Pancreas (tissue), 10 donors: Measurements from ENCODE around the gene SAAL1. TPM values are rescaled to one million over a fixed set of nuclear protein-coding genes. Genes with fewer than 3 reads are reported as not detected.

Source experiments
- ATAC-seq, 4 donors: fragments of 200-7000 bp; cut with Tn5 transposase; one replicate each; pipeline versions ENCODE4 v1.8.0 to v1.9.1; 2020; ENCODE audit warnings: mild to moderate bottlenecking in 4 of 4, moderate library complexity in 4 of 4
- DNase-seq, 6 donors: peaks; one replicate each; pipeline ENCODE4 v3.0.0-alpha.2; 2020
- FAIRE-seq: peaks from 2 replicates; lab custom pipeline; 2012; peaks lifted over from hg19 to GRCh38; lab: Jason Lieb, UNC
- H3K27ac ChIP-seq, 4 donors: fragments of 200-600 bp; sonication (generic); 1 replicate in 3 of 4; 2 replicates in 1 of 4; pipeline versions ENCODE4 v1.5.0 to v1.8.0; 2020
- H3K27me3 ChIP-seq, 4 donors: fragments of 200-600 bp; one replicate each; pipeline ENCODE4 v1.8.0; 2021
- H3K36me3 ChIP-seq, 3 donors: fragments of 200-600 bp; sonication (generic) in 1 of 3; one replicate each; pipeline versions ENCODE4 v1.5.0 to v1.8.0; 2020 to 2021
- H3K4me1 ChIP-seq, 3 donors: fragments of 200-600 bp; one replicate each; pipeline ENCODE4 v1.8.0; 2021
- H3K4me3 ChIP-seq, 4 donors: fragments of 200-600 bp; sonication (generic) in 2 of 4; one replicate each; pipeline versions ENCODE4 v1.5.0 to v1.8.0; 2020 to 2021
- H3K9me3 ChIP-seq, 4 donors: fragments of 200-600 bp; one replicate each; pipeline ENCODE4 v1.8.0; 2021
- CTCF ChIP-seq, 4 donors: fragments of 200-600 bp; sonication (generic) in 3 of 4; IDR thresholded peaks; one replicate each; pipeline versions ENCODE4 v1.5.0 to v1.8.0; 2021; ENCODE audit warnings: antibody characterized with exemption in 4 of 4
- WGBS, 2 donors: extraction: QIAGEN DNeasy Blood & Tissue Kit; methylation state at CpG; one replicate each; pipeline ENCODE4 v1.1.7; 2013; 5-methylcytosine and 5-hydroxymethylcytosine counted together
- intact Hi-C, 3 donors: fragments of 100-400 bp; cut with DNase I; formaldehyde crosslinking; loops; one replicate each; pipeline versions ENCODE4 v1.11.1 to v1.14.2; 2022
- polyA plus RNA-seq, 2 donors: library from polyadenylated mRNA; stranded (reverse); fragments of 200-250 nt; gene quantifications; one replicate each; pipeline ENCODE4 v1.2.3, GENCODE V29; 2013
- total RNA-seq, 6 donors: library from RNA; stranded (reverse); fragmentation: NEBNext Ultra II Directional in 4 of 6; extraction: Animal tissue kit (Norgen Biotek cat#: 25700) in 4 of 6; gene quantifications; one replicate each; pipeline versions ENCODE4 v1.2.1 to v1.2.4, GENCODE V29; 2021 to 2023
- donor health status: healthy with polysubstance abuse.
- donor health status: DM: no; HTN: no; CAD: no; lungs with moderate emphysema.
- donor health status: DM: no; HTN: no; CAD: no.
- donor health status: control.
- donor health status: control.
- donor health status: Bipolar disorder and iron deficiency.
- donor health status: DM: yes; HTN: yes; CAD: no.
- donor health status: DM: no; HTN: no; CAD: no.
- donor health status: DM: no; HTN: no; CAD: no.
- donor health status: DM: yes; HTN: yes; CAD: no.

Gene SAAL1
- total and polyA plus RNA-seq, 8 donors, result 4.6 to 8.8 (median 5.8) TPM

- DNase-seq (peak in 5 of 6 donors; percentile 33 to 69 (median 45)), FAIRE-seq (no peak), ATAC-seq (peak; percentile 91 to 100 (median 98))
- intact Hi-C loops, result no loop called here
- TF ChIP-seq CTCF (IDR thresholded peaks at IDR 0.05), result peak; percentile 79 to 91 (median 83)
- Histone ChIP-seq H3K4me1 (no peaks in the 10 kb centered on the region), H3K4me3 (no peak overlapping the region), H3K27me3 (no peaks in the 10 kb centered on the region), H3K36me3 (no peaks in the 10 kb centered on the region), H3K27ac (no peak overlapping the region), H3K9me3 (no peaks in the 10 kb centered on the region)
- WGBS, 2 donors, result 0 to 2% methylated on average over 9 of the region's 9 CpGs
Measured at GRCh38 chr11:18115360-18116127, 9.7 kb upstream of the SAAL1 start.

GRCh38 chr11:18111005-18111404, 5.1 kb upstream of the SAAL1 start:
- WGBS, 2 donors, result 11 to 12% methylated on average over 2 of the region's 2 CpGs
- TF ChIP-seq CTCF (IDR thresholded peaks at IDR 0.05), result no peak
- FAIRE-seq (no peak), DNase-seq (no peak), ATAC-seq (no peak)
- intact Hi-C loops, result no loop called here
- Histone ChIP-seq H3K4me3 (no peak overlapping the region), H3K27ac (no peak overlapping the region), H3K27me3 (no peaks in the 10 kb centered on the region), H3K9me3 (no peaks in the 10 kb centered on the region), H3K36me3 (no peaks in the 10 kb centered on the region), H3K4me1 (no peaks in the 10 kb centered on the region)

- ATAC-seq (no peak), DNase-seq (no peak), FAIRE-seq (no peak)
- TF ChIP-seq CTCF (IDR thresholded peaks at IDR 0.05), result no peak
- H3K27ac ChIP-seq, result no peak overlapping the region
- no peak overlapping the region for H3K4me3 ChIP-seq
- H3K4me1 ChIP-seq, result peaks cover 0 to 7% (median 0%) of the 10 kb centered on the region in 3 donors
- 39 to 57% methylated on average over 3 of the region's 3 CpGs for WGBS, 2 donors
- H3K36me3 ChIP-seq, result no peaks in the 10 kb centered on the region
- no peaks in the 10 kb centered on the region for H3K9me3 ChIP-seq
- no peaks in the 10 kb centered on the region for H3K27me3 ChIP-seq
- intact Hi-C loops, result loop anchor here in 1 of 3 donors (10.0 kb wide), 1 partner anchor 113 kb away; no protein-coding TSS in a partner anchor
Measured at GRCh38 chr11:18108254-18108653, 2.4 kb upstream of the SAAL1 start.

- intact Hi-C loops, result loop anchor here in 1 of 3 donors (10.0 kb wide), 1 partner anchor 112 kb away; no protein-coding TSS in a partner anchor
- Histone ChIP-seq H3K9me3 (no peaks in the 10 kb centered on the region), H3K27me3 (no peaks in the 10 kb centered on the region), H3K4me1 (peaks cover 0 to 7% (median 0%) of the 10 kb centered on the region in 3 donors), H3K27ac (no peak overlapping the region), H3K36me3 (peaks cover 0 to 10% (median 0%) of the 10 kb centered on the region in 3 donors), H3K4me3 (no peak overlapping the region)
- 73 to 83% methylated on average over 9 of the region's 9 CpGs for WGBS, 2 donors
- FAIRE-seq (no peak), DNase-seq (no peak), ATAC-seq (no peak)
- TF ChIP-seq CTCF (IDR thresholded peaks at IDR 0.05), result no peak
Measured at GRCh38 chr11:18106688-18107087, 806 bp upstream of the SAAL1 start.
